PFSK-1 (cell line): ENCODE results near the gene BZW1.

Experiments used
- FOXP2 ChIP-seq: optimal IDR thresholded peaks from 2 replicates; pipeline ENCODE3; 2011; ENCODE audit warnings: borderline replicate concordance, control low read depth, inconsistent platforms; ENCODE audit not compliant: insufficient read depth; ENCODE audit errors: extremely low read length, extremely low read depth
- POLR2AphosphoS5 ChIP-seq: IDR thresholded peaks from 2 replicates; pipeline ENCODE4 v1.6.1; 2012; ENCODE audit warnings: low read depth, mild to moderate bottlenecking, control low read depth, low read length, moderate library complexity
- SIN3A ChIP-seq: IDR thresholded peaks from 2 replicates; pipeline ENCODE4 v1.6.1; 2012; ENCODE audit warnings: mild to moderate bottlenecking, low read length, moderate library complexity, borderline replicate concordance; ENCODE audit not compliant: insufficient read depth
- TAF1 ChIP-seq: IDR thresholded peaks from 2 replicates; pipeline ENCODE4 v1.6.1; 2012; ENCODE audit warnings: low read length, control low read depth, borderline replicate concordance; ENCODE audit not compliant: insufficient read depth
- TF ChIP-seq, protein P1 (sequence below), 2 experiments: IDR thresholded peaks; 2 replicates each; pipeline versions ENCODE4 v1.6.1 to v1.8.0; 2011 to 2012; ENCODE audit warnings: low read depth in 2 of 2, low read length in 2 of 2, control low read depth in 1 of 2, inconsistent platforms in 1 of 2, mild to moderate bottlenecking in 1 of 2, moderate library complexity in 1 of 2; ENCODE audit not compliant: insufficient read depth in 1 of 2

Gene BZW1

DNA sequence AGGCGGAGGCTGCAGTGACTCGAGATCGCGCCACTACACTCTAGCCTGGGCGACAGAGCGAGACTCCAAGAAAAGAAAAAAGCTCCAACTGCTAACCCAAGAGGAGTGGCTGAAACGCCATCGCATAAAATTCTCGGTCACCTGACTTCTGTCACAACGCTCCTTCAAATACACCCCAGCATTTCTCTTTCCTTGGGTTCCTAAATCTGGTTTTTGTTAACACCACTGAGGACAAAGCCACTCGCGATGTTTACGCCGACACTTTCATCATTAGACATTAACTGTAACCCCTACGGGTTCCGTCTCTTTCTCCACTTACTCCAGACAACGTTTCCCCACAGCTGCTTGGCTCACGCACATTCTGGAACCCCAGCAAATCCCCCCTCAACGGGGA, 52.1 kb downstream of the BZW1 start:
- no peak for TF ChIP-seq TAF1
- TF ChIP-seq, protein P1, sequence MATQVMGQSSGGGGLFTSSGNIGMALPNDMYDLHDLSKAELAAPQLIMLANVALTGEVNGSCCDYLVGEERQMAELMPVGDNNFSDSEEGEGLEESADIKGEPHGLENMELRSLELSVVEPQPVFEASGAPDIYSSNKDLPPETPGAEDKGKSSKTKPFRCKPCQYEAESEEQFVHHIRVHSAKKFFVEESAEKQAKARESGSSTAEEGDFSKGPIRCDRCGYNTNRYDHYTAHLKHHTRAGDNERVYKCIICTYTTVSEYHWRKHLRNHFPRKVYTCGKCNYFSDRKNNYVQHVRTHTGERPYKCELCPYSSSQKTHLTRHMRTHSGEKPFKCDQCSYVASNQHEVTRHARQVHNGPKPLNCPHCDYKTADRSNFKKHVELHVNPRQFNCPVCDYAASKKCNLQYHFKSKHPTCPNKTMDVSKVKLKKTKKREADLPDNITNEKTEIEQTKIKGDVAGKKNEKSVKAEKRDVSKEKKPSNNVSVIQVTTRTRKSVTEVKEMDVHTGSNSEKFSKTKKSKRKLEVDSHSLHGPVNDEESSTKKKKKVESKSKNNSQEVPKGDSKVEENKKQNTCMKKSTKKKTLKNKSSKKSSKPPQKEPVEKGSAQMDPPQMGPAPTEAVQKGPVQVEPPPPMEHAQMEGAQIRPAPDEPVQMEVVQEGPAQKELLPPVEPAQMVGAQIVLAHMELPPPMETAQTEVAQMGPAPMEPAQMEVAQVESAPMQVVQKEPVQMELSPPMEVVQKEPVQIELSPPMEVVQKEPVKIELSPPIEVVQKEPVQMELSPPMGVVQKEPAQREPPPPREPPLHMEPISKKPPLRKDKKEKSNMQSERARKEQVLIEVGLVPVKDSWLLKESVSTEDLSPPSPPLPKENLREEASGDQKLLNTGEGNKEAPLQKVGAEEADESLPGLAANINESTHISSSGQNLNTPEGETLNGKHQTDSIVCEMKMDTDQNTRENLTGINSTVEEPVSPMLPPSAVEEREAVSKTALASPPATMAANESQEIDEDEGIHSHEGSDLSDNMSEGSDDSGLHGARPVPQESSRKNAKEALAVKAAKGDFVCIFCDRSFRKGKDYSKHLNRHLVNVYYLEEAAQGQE (IDR thresholded peaks at IDR 0.05; ENCODE audit: insufficient read depth in 1 of 2, low read depth in 2 of 2, low read length in 2 of 2) = no peak
- TF ChIP-seq POLR2AphosphoS5 = no peak

DNA sequence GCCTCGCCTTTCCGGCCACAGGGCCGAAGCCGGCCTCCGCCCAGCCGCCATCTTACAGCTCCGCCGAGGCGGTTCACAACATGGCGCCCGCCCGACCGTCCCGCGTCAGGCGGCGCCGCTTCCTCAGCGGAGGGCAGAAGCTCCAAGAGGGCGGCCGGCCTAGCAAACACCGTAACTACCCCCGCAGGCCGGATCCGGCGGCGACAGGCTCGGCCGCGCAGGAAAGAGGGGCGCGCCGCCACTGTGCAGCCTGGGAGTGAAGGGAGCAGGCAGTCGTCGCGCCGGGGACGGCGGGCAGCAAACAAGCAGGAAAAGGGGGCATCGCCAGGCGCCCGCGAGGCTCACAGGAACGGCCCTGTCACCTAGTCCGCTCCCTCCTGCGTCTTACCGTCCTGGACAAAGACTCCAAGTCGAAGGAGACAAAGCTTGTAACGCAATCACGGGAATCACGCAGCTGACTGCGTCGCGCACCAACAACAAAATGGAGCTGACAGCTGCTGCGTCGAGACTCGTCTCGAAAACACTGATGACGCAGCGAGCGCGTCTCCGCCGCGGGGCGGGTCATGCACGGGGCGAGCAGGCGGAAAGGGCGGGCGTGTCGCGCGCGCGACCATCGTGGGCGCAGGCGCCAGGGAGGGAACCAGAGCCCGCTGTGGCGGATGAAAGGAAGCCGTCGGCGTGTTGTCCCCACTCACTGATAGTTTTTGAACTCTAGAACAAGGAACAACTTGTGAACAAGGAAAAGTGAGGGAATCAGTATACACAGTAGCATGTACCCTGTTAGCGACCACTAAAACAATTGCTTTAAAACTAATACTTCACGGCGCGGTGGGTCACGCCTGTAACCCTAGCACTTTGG, 52.7 kb downstream of the BZW1 start, which contains the start of gene CLK1:
Gene CLK1 (minus strand): TSS at position 483 of the 859 bp plus-strand sequence. CDS start 2,796 bp downstream, outside the sequence.
- TF ChIP-seq POLR2AphosphoS5 (peak; percentile 96), FOXP2 (peak; percentile 92), SIN3A (peak; percentile 96), TAF1 (peak; percentile 57; the same call in 1 of the 2 replicates)
- TF ChIP-seq, protein P1 (IDR thresholded peaks at IDR 0.05; ENCODE audit: insufficient read depth in 1 of 2, low read depth in 2 of 2, low read length in 2 of 2) = no peak

DNA sequence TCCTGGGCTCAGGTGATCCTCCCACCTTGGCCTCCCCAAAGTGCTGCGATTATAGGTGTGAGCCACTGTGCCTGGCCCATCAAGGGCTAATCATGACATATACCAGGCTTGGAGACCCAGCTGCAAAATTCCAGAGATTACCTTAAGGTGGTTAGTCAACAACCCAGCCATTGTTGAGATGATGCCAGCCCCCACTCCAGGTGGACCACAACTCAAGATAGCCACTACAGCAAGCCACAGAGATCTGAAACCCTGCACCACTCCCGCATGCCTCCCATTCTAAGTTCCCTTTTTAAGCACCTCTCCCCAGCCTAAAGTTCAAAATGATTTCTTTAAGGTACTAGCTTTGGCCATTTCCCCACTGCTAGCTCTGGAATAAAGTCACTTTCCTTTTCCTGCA, 57.3 kb downstream of the BZW1 start:
- TF ChIP-seq, protein P1 (IDR thresholded peaks at IDR 0.05; ENCODE audit: insufficient read depth in 1 of 2, low read depth in 2 of 2, low read length in 2 of 2) = no peak
- no peak for TF ChIP-seq SIN3A
- no peak for TF ChIP-seq FOXP2
- no peak for TF ChIP-seq TAF1
- no peak for TF ChIP-seq POLR2AphosphoS5

DNA sequence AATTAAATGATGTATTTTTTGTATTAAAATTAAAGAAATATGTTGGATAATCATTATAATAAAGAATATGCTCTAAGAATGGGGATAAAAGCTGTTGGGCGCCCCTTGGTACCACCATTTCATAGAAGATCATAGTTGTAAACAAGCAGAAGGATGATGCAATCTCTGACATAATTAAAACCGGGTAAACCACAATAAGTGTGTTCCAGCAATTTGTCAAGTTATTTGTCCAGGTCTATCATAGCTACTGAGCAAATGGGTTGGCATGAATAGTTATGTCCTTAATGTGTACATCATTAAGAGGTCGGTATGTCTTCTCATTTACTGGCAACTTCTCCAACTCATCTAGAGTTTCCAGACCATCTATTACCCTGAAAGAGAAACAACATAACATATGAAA, 59.4 kb downstream of the BZW1 start:
- no peak for TF ChIP-seq FOXP2
- no peak for TF ChIP-seq POLR2AphosphoS5
- TF ChIP-seq, protein P1 (IDR thresholded peaks at IDR 0.05; ENCODE audit: insufficient read depth in 1 of 2, low read depth in 2 of 2, low read length in 2 of 2) = no peak
- no peak for TF ChIP-seq TAF1
- TF ChIP-seq SIN3A = no peak

DNA sequence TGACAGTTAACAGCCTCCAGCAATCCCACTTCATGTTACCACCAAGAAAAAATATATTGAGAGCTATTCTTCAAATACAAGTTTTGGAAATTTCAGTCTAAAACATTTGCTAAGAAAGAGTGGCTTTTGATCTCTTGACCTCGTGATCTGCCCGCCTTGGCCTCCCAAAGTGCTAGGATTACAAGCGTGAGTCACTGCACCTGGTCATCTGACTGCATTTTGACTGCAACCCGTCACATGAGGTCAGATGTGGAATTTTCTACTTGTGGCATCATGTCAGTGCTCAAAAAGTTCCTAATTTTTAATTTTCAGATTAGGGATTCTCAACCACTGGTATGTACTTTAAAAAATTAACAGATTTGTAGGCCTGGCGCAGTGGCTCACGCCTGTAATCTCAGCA, 61.9 kb downstream of the BZW1 start:
- TF ChIP-seq SIN3A = no peak
- TF ChIP-seq POLR2AphosphoS5 = no peak
- TF ChIP-seq FOXP2 = no peak
- TF ChIP-seq, protein P1 (IDR thresholded peaks at IDR 0.05; ENCODE audit: insufficient read depth in 1 of 2, low read depth in 2 of 2, low read length in 2 of 2) = no peak
- TF ChIP-seq TAF1 = no peak
